ENCODE results near the gene PRELID1.
A peak's percentile ranks its signal among the peaks of the same experiment; 100 is the strongest.
"Not testable (repeated sequence)": the region's sequence is repeated elsewhere in the genome, so short reads cannot be mapped to it uniquely, and the experiment has no call there.

Gene PRELID1

GRCh38 chr5:177300236-177300880 lies 3.2 kb upstream of the PRELID1 start:
- no peak for DNase-seq

GRCh38 chr5:177300951-177301350 lies 2.6 kb upstream of the PRELID1 start:
- DNase-seq: no peak

- DNase-seq: peak; percentile 85
These were observed 2.0 kb upstream of the PRELID1 start for GRCh38 chr5:177301503-177302165.

- DNase-seq: no peak
These were observed 1.1 kb upstream of the PRELID1 start for GRCh38 chr5:177302354-177303110.

- DNase-seq: no peak
These were observed 359 bp downstream of the PRELID1 start for GRCh38 chr5:177303925-177304391.

- DNase-seq: no peak
These were observed 957 bp downstream of the PRELID1 start for GRCh38 chr5:177304392-177305119.

GRCh38 chr5:177306103-177306640 lies 2.6 kb downstream of the PRELID1 start:
- DNase-seq: not testable (repeated sequence)

GRCh38 chr5:177306674-177307543 lies 3.3 kb downstream of the PRELID1 start:
- no peak for DNase-seq

- DNase-seq: no peak
These were observed 4.2 kb downstream of the PRELID1 start for GRCh38 chr5:177307544-177308363.

GRCh38 chr5:177308740-177309139 lies 5.1 kb downstream of the PRELID1 start:
- DNase-seq: no peak

GRCh38 chr5:177309351-177310191 lies 6.0 kb downstream of the PRELID1 start:
- DNase-seq: peak; percentile 39

GRCh38 chr5:177310332-177310731 lies 6.7 kb downstream of the PRELID1 start:
- DNase-seq: no peak

GRCh38 chr5:177310757-177311391 lies 7.3 kb downstream of the PRELID1 start:
- DNase-seq: peak; percentile 22

- no peak for DNase-seq
These were observed 7.8 kb downstream of the PRELID1 start for GRCh38 chr5:177311392-177311722.

- peak; percentile 89 for DNase-seq
These were observed 8.4 kb downstream of the PRELID1 start, which contains the start of gene MXD3 for GRCh38 chr5:177311723-177312648. TSS of gene MXD3 (minus strand) at chr5:177311898. CDS start at chr5:177311830, 68 bp downstream.

- DNase-seq: no peak
These were observed 9.1 kb downstream of the PRELID1 start for GRCh38 chr5:177312649-177313181.

GRCh38 chr5:177313561-177314259 lies 10.1 kb downstream of the PRELID1 start:
- DNase-seq: no peak
